Esophagus squamous epithelium (tissue), 4 donors: ENCODE results near the gene PAK4.

Experiments
- CTCF ChIP-seq, 6 experiments: fragments of 450-650 bp in 4 of 6; fragments of 200-600 bp in 2 of 6; sonication (generic) in 2 of 6; IDR thresholded peaks; one replicate each; pipeline ENCODE4 v1.5.1; 2016 to 2019; ENCODE audit warnings: antibody characterized with exemption in 6 of 6, mild to moderate bottlenecking in 4 of 6, moderate library complexity in 4 of 6
- POLR2A ChIP-seq, 4 donors: fragments of 450-650 bp; IDR thresholded peaks; one replicate each; pipeline ENCODE4 v1.6.1; 2017; ENCODE audit warnings: antibody characterized with exemption in 4 of 4, mild to moderate bottlenecking in 4 of 4, moderate library complexity in 3 of 4

GRCh38 chr19:39154629-39155100 is 29.1 kb downstream of the PAK4 start:
- TF ChIP-seq POLR2A (IDR thresholded peaks at IDR 0.05) (no peak), CTCF (IDR thresholded peaks at IDR 0.05) (peak in 1 of 6 experiments; percentile 24)
